Right atrium auricular region (tissue), 2 donors: ENCODE results near the gene MLLT10. TPM values are rescaled to one million over a fixed set of nuclear protein-coding genes. Genes with fewer than 3 reads are reported as not detected.
"Not testable (repeated sequence)": the region's sequence is repeated elsewhere in the genome, so short reads cannot be mapped to it uniquely, and the experiment has no call there.

Source experiments
- DNase-seq: peaks from one replicate; pipeline ENCODE4 v3.0.0-alpha.2; 2019; ENCODE audit warnings: low spot score
- H3K27ac ChIP-seq, 2 donors: fragments of 200-600 bp; sonication (generic); 1 replicate in 1 of 2; 2 replicates in 1 of 2; pipeline ENCODE4 v1.5.1; 2016 to 2019
- H3K27me3 ChIP-seq, 2 donors: fragments of 200-600 bp; sonication (generic); one replicate each; pipeline versions ENCODE4 v1.5.1 to v1.6.0; 2017 to 2019
- H3K36me3 ChIP-seq: fragments of 200-600 bp; sonication (generic); one replicate; pipeline ENCODE4 v1.5.1; 2016
- H3K4me1 ChIP-seq, 2 donors: fragments of 200-600 bp; sonication (generic); one replicate each; pipeline versions ENCODE4 v1.5.1 to v1.6.0; 2017 to 2019
- H3K4me3 ChIP-seq, 2 donors: fragments of 200-600 bp; sonication (generic); 1 replicate in 1 of 2; 2 replicates in 1 of 2; pipeline ENCODE4 v1.5.1; 2017 to 2019; ENCODE audit warnings: mild to moderate bottlenecking in 1 of 2, moderate library complexity in 1 of 2
- H3K9me3 ChIP-seq, 2 donors: fragments of 200-600 bp; sonication (generic); one replicate each; pipeline ENCODE4 v1.5.1; 2019
- CTCF ChIP-seq, 2 donors: fragments of 200-600 bp; sonication (generic); IDR thresholded peaks; one replicate each; pipeline ENCODE4 v1.5.1; 2019; ENCODE audit warnings: antibody characterized with exemption in 2 of 2
- total RNA-seq, 2 donors: library from RNA; depleted of rRNA; stranded (reverse); fragments of >200 nt; gene quantifications; one replicate each; pipeline ENCODE4 v1.1.0, GENCODE V29; 2016

The MLLT10 gene
- total RNA-seq, 2 donors from 2014 or later = 18.8 to 27.2 TPM

- Histone ChIP-seq H3K4me3 (no peak overlapping the region), H3K27me3 (no peaks in the 10 kb centered on the region), H3K4me1 (peaks cover 0 to 19% of the 10 kb centered on the region in 2 donors), H3K27ac (no peak overlapping the region), H3K36me3 (no peaks in the 10 kb centered on the region), H3K9me3 (peaks cover 2 to 3% of the 10 kb centered on the region in 2 donors)
- TF ChIP-seq CTCF (IDR thresholded peaks at IDR 0.05) = no peak
- no peak for DNase-seq
Measured at GRCh38 chr10:21705828-21706176, 171.8 kb downstream of the MLLT10 start.

- Histone ChIP-seq H3K9me3 (no peaks in the 10 kb centered on the region), H3K27ac (no peak overlapping the region), H3K4me1 (peaks cover 0 to 19% of the 10 kb centered on the region in 2 donors), H3K27me3 (no peaks in the 10 kb centered on the region), H3K36me3 (no peaks in the 10 kb centered on the region), H3K4me3 (no peak overlapping the region)
- DNase-seq = no peak
- no peak for TF ChIP-seq CTCF (IDR thresholded peaks at IDR 0.05)
Measured at GRCh38 chr10:21707498-21707897, 173.5 kb downstream of the MLLT10 start.

GRCh38 chr10:21712975-21713374 lies 178.9 kb downstream of the MLLT10 start:
- Histone ChIP-seq H3K4me1 (peaks cover 0 to 16% of the 10 kb centered on the region in 2 donors), H3K27ac (no peak overlapping the region), H3K9me3 (no peaks in the 10 kb centered on the region), H3K36me3 (peaks cover 11% of the 10 kb centered on the region), H3K4me3 (no peak overlapping the region), H3K27me3 (no peaks in the 10 kb centered on the region)
- no peak for TF ChIP-seq CTCF (IDR thresholded peaks at IDR 0.05)
- DNase-seq = no peak

GRCh38 chr10:21715531-21716195 lies 181.6 kb downstream of the MLLT10 start:
- H3K4me3 ChIP-seq = no peak overlapping the region
- no peaks in the 10 kb centered on the region for H3K27me3 ChIP-seq
- no peak overlapping the region for H3K27ac ChIP-seq
- peaks cover 0 to 8% of the 10 kb centered on the region in 2 donors for H3K4me1 ChIP-seq
- H3K9me3 ChIP-seq = no peaks in the 10 kb centered on the region
- no peak for DNase-seq
- peaks cover 11% of the 10 kb centered on the region for H3K36me3 ChIP-seq
- TF ChIP-seq CTCF (IDR thresholded peaks at IDR 0.05) = no peak

- H3K4me3 ChIP-seq, H3K27ac ChIP-seq, DNase-seq, H3K9me3 ChIP-seq, H3K4me1 ChIP-seq, H3K27me3 ChIP-seq: not testable (repeated sequence)
- H3K36me3 ChIP-seq = peaks cover 11% of the 10 kb centered on the region
Measured at GRCh38 chr10:21717437-21718054, 183.5 kb downstream of the MLLT10 start.

GRCh38 chr10:21719502-21719901 lies 185.5 kb downstream of the MLLT10 start:
- Histone ChIP-seq H3K27ac (no peak overlapping the region), H3K4me3 (no peak overlapping the region), H3K27me3 (no peaks in the 10 kb centered on the region), H3K36me3 (peaks cover 3% of the 10 kb centered on the region), H3K9me3 (no peaks in the 10 kb centered on the region), H3K4me1 (peaks cover 0 to 16% of the 10 kb centered on the region in 2 donors)
- no peak for DNase-seq
- TF ChIP-seq CTCF (IDR thresholded peaks at IDR 0.05) = no peak
